ENCODE results near the gene ADAT3.

Gene ADAT3

GRCh38 chr19:1943661-1944087, 38.5 kb downstream of the ADAT3 start:
- DNase-seq: no peak

GRCh38 chr19:1944088-1944915, 39.1 kb downstream of the ADAT3 start:
- no peak for DNase-seq

- DNase-seq: no peak
Measured at GRCh38 chr19:1944916-1945561, 39.8 kb downstream of the ADAT3 start.

GRCh38 chr19:1945899-1946298, 40.7 kb downstream of the ADAT3 start:
- no peak for DNase-seq

GRCh38 chr19:1947651-1948209, 42.5 kb downstream of the ADAT3 start:
- DNase-seq: no peak

- no peak for DNase-seq
Measured at GRCh38 chr19:1949304-1950101, 44.3 kb downstream of the ADAT3 start.

- DNase-seq: no peak
Measured at GRCh38 chr19:1950640-1951039, 45.4 kb downstream of the ADAT3 start.

- no peak for DNase-seq
Measured at GRCh38 chr19:1952635-1953034, 47.4 kb downstream of the ADAT3 start.

- no peak for DNase-seq
Measured at GRCh38 chr19:1953037-1953436, 47.8 kb downstream of the ADAT3 start.

- no peak for DNase-seq
Measured at GRCh38 chr19:1953441-1954094, 48.4 kb downstream of the ADAT3 start.

- no peak for DNase-seq
Measured at GRCh38 chr19:1954532-1954933, 49.3 kb downstream of the ADAT3 start.

GRCh38 chr19:1955171-1956121, 50.2 kb downstream of the ADAT3 start:
- no peak for DNase-seq

GRCh38 chr19:1956122-1956494, 50.9 kb downstream of the ADAT3 start:
- no peak for DNase-seq

- no peak for DNase-seq
Measured at GRCh38 chr19:1956868-1957492, 51.8 kb downstream of the ADAT3 start.

GRCh38 chr19:1957562-1958248, 52.5 kb downstream of the ADAT3 start:
- DNase-seq: no peak

GRCh38 chr19:1959928-1960589, 54.9 kb downstream of the ADAT3 start:
- no peak for DNase-seq

- DNase-seq: no peak
Measured at GRCh38 chr19:1961000-1961883, 56.0 kb downstream of the ADAT3 start.

GRCh38 chr19:1962674-1963073, 57.5 kb downstream of the ADAT3 start:
- DNase-seq: no peak
